ENCODE results near the gene DRICH1. TPM values are rescaled to one million over a fixed set of nuclear protein-coding genes. Genes with fewer than 3 reads are reported as not detected.

DRICH1 gene
- polyA plus RNA-seq, 2 of the 4 experiments (the other 2 are of a cell fraction): 0.58 to 0.85 TPM

DNA sequence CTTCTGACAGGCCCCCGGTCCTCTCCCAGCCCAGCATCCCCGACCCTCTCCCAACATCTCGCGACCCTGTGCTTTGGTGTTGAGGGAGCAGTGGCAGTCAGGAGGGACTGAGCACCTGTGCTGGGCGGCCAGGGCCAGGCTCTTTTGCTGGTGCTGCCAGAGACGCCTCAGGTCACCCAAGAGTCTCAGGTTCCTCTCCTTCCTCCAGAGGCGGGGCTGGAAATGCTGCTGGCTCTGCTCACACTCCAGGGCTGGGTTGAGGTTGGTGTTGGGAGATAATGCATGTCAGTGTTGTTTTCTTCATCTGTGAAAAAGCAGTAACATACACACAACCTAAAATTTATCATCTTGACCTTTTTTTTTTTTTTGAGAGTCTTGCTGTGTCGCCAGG lies 50.9 kb downstream of the DRICH1 start:
- no peaks in the 10 kb centered on the region for H3K4me1 ChIP-seq
- FAIRE-seq (no peak), DNase-seq (ENCODE audit: low read depth in 1 of 2, low spot score in 1 of 2) (no peak), ATAC-seq (no peak)
- POLR2A ChIA-PET: no interaction called here
- H3K4me3 ChIP-seq: no peak overlapping the region
- 73% methylated on average over 8 of the region's 8 CpGs for WGBS (ENCODE audit: missing lambda C conversion rate)
- TF ChIP-seq NFE2L2 (conservative IDR thresholded peaks at IDR 0.05; ENCODE audit: low read length) (no peak), HEYL (CRISPR knock-in tag; IDR thresholded peaks at IDR 0.05) (no peak), FOSB (CRISPR knock-in tag; IDR thresholded peaks at IDR 0.05) (no peak), CBX2 (IDR thresholded peaks at IDR 0.05; ENCODE audit: borderline replicate concordance, low read depth) (no peak), ESRRA (IDR thresholded peaks at IDR 0.05; ENCODE audit: borderline replicate concordance, low read length) (no peak), POLR2A (IDR thresholded peaks at IDR 0.05; ENCODE audit: low read length) (no peak), POLR2AphosphoS2 (conservative IDR thresholded peaks at IDR 0.05; ENCODE audit: low read length) (no peak), EHMT2 (IDR thresholded peaks at IDR 0.05; ENCODE audit: low read depth) (no peak), ZC3H11A (IDR thresholded peaks at IDR 0.05) (no peak), KDM5A (IDR thresholded peaks at IDR 0.05) (no peak), RARB (CRISPR knock-in tag; IDR thresholded peaks at IDR 0.05) (no peak), SMC3 (IDR thresholded peaks at IDR 0.05) (no peak), EP300 (IDR thresholded peaks at IDR 0.05) (no peak)
- no peaks in the 10 kb centered on the region for H3K9me3 ChIP-seq
- CTCF ChIA-PET: interaction anchor here (2.7 kb wide), 1 partner anchor 10 kb away, joined by 11 read pairs; no protein-coding TSS in a partner anchor
- H3K4me2 ChIP-seq: no peak overlapping the region
- H3K27ac ChIP-seq: no peak overlapping the region

DNA sequence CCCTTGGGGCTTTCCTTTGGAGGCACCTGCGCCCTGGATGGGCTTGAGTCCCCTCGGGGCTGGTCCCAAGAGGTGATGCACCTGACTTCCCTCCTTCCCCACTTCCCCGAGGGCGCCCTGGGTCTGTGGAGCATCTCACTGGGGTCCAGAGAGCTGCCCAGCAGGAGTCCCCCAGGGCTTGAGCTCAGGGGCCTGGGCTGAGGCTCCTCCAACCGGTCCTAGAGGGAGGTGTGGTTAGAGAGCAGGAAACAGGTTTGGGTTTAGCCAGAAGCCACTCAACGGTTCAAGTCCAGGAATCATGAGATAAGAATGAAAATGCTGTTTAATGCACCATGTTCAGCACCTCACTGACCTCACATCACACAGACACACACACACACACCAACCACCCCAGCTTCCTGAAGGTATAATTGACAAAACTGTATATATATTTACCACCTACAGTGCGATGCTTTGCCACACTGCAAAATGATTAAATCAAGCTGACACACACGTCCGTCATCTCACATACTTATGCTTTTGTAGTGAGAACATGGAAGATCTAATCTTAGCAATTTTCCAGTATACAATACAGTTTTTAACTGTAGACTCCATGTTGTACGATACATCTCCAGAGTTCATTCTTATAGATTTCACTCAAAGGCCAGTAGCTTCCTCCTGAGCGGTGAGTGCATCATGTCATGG lies 51.4 kb downstream of the DRICH1 start:
- ChIA-PET POLR2A (no interaction called here), CTCF (interaction anchor here (0.7 to 2.7 kb wide), 3 partner anchors 10 to 889 kb away, joined by 4 to 11 read pairs (median 6); no protein-coding TSS in a partner anchor)
- no peak for ATAC-seq
- Histone ChIP-seq H3K4me2 (no peak overlapping the region), H3K4me3 (no peak overlapping the region), H3K27ac (no peak overlapping the region), H3K9me3 (no peaks in the 10 kb centered on the region), H3K4me1 (no peaks in the 10 kb centered on the region)
- WGBS (ENCODE audit: missing lambda C conversion rate): 86% methylated on average over 6 of the region's 11 CpGs
- no peak for TF ChIP-seq BHLHE40 (IDR thresholded peaks at IDR 0.05; ENCODE audit: low read depth, low read length)
- TF ChIP-seq JUN (IDR thresholded peaks at IDR 0.05): no peak
- TF ChIP-seq EHF (CRISPR knock-in tag; IDR thresholded peaks at IDR 0.05): no peak
- TF ChIP-seq TP53 (CRISPR knock-in tag; IDR thresholded peaks at IDR 0.05): no peak
- TF ChIP-seq CHD2 (IDR thresholded peaks at IDR 0.05; ENCODE audit: low read length, partially characterized antibody): no peak
- TF ChIP-seq JUNB (IDR thresholded peaks at IDR 0.05): no peak
- TF ChIP-seq HOXB5 (CRISPR knock-in tag; IDR thresholded peaks at IDR 0.05): no peak
- no peak for TF ChIP-seq RFX5 (IDR thresholded peaks at IDR 0.05)
- TF ChIP-seq GATA3 (IDR thresholded peaks at IDR 0.05; ENCODE audit: borderline replicate concordance): no peak
- TF ChIP-seq CHD4 (IDR thresholded peaks at IDR 0.05; ENCODE audit: borderline replicate concordance): no peak
- no peak for TF ChIP-seq RCOR1 (IDR thresholded peaks at IDR 0.05; ENCODE audit: low read depth, low read length)
- no peak for TF ChIP-seq MYC (IDR thresholded peaks at IDR 0.05; ENCODE audit: borderline replicate concordance, low read length)
- no peak for TF ChIP-seq SREBF2 (IDR thresholded peaks at IDR 0.05)
- FAIRE-seq: no peak
- DNase-seq (ENCODE audit: low read depth in 1 of 2, low spot score in 1 of 2): no peak

DNA sequence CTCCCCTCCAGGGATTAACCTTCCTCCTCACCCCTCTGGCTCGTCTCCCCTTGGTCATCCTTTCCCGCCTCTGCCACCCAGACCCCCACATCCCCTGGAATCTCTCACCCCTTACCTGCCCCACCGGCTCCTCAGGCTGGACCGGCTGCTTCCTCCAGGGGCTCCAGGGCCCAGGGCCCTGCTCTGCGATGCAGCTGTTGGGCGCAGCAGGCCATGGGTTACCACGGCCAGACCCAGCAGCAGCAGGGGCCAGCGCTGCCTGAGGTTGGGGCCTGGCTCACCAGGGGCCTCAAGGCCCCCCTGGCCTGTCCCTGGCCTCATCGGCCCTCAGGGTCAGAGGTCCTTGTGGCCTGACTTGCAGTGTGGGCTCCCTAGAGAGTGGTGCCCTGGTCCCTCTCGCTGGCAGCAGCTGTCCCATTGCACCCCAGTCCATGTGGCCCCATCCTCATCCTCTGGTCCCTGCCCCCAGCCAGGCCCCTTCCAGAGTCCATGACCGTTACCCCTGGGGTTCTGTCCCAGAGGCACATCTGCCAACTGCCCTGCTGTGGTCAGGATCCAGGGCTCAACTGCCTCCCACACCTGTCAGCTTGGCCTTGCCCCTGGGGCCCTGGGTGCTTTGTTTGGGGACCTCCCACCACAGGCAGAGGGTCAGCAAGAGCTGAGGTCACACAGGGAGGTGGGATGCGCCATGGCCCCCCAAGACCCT lies 52.1 kb downstream of the DRICH1 start, which contains the start of gene IGLL1:
IGLL1 (minus strand) TSS at position 421 of the 706 bp plus-strand sequence; CDS start at position 321, 100 bp downstream.
- FAIRE-seq (no peak), ATAC-seq (no peak), DNase-seq (ENCODE audit: low read depth in 1 of 2, low spot score in 1 of 2) (no peak)
- Histone ChIP-seq H3K4me1 (no peaks in the 10 kb centered on the region), H3K27ac (no peak within 1 kb of the TSS), H3K4me2 (no peak within 1 kb of the TSS), H3K4me3 (no peak within 1 kb of the TSS), H3K9me3 (no peaks in the 10 kb centered on the region)
- POLR2A ChIA-PET: no interaction called here
- no peak for TF ChIP-seq FOXS1 (CRISPR knock-in tag; IDR thresholded peaks at IDR 0.05)
- CTCF ChIA-PET: interaction anchor here (0.7 to 1.7 kb wide), 2 partner anchors 11 to 890 kb away, joined by 4 to 6 read pairs; no protein-coding TSS in a partner anchor
- WGBS (ENCODE audit: missing lambda C conversion rate): 55% methylated on average over 2 of the region's 12 CpGs
